Suprapubic skin (tissue), 4 donors: ENCODE data around the gene SLC35D3. TPM values are rescaled to one million over a fixed set of nuclear protein-coding genes. Genes with fewer than 3 reads are reported as not detected.
"Not testable (repeated sequence)": the region's sequence is repeated elsewhere in the genome, so short reads cannot be mapped to it uniquely, and the experiment has no call there.

Source experiments
- DNase-seq, 2 donors: peaks; one replicate each; pipeline ENCODE4 v3.0.0-alpha.2; 2019; ENCODE audit warnings: low spot score in 2 of 2
- H3K27ac ChIP-seq: fragments of 200-600 bp; sonication (generic); one replicate; pipeline ENCODE4 v1.5.1; 2019
- H3K27me3 ChIP-seq: fragments of 200-600 bp; sonication (generic); one replicate; pipeline ENCODE4 v1.5.1; 2019
- H3K36me3 ChIP-seq: fragments of 200-600 bp; sonication (generic); one replicate; pipeline ENCODE4 v1.5.1; 2019
- H3K4me1 ChIP-seq: fragments of 200-600 bp; sonication (generic); one replicate; pipeline ENCODE4 v1.5.1; 2019
- H3K4me3 ChIP-seq: fragments of 200-600 bp; sonication (generic); one replicate; pipeline ENCODE4 v1.5.1; 2019; ENCODE audit warnings: mild to moderate bottlenecking
- H3K9me3 ChIP-seq: fragments of 200-600 bp; sonication (generic); one replicate; pipeline ENCODE4 v1.5.1; 2019
- CTCF ChIP-seq, 2 donors: fragments of 200-600 bp in 1 of 2; fragments of 450-650 bp in 1 of 2; sonication (generic) in 1 of 2; IDR thresholded peaks; one replicate each; pipeline ENCODE4 v1.5.1; 2016 to 2019; ENCODE audit warnings: antibody characterized with exemption in 2 of 2, mild to moderate bottlenecking in 1 of 2, moderate library complexity in 1 of 2
- EP300 ChIP-seq: sonication (generic); formaldehyde crosslinking; IDR thresholded peaks from one replicate; pipeline ENCODE4 v1.6.1; 2017; ENCODE audit warnings: antibody characterized with exemption
- POLR2A ChIP-seq, 2 donors: fragments of 450-650 bp; IDR thresholded peaks; one replicate each; pipeline ENCODE4 v1.6.1; 2017; ENCODE audit warnings: antibody characterized with exemption in 2 of 2, mild to moderate bottlenecking in 2 of 2, moderate library complexity in 2 of 2
- POLR2AphosphoS5 ChIP-seq, 3 donors: sonication (generic); formaldehyde crosslinking; IDR thresholded peaks; one replicate each; pipeline ENCODE4 v1.6.1; 2017; ENCODE audit warnings: antibody characterized with exemption in 3 of 3
- WGBS: methylation state at CpG from one replicate; pipeline ENCODE4 v1.1.5; 2018; 5-methylcytosine and 5-hydroxymethylcytosine counted together
- total RNA-seq, 4 donors: library from RNA; depleted of rRNA; stranded (reverse); fragments of >200 nt; gene quantifications; one replicate each; pipeline ENCODE4 v1.1.0, GENCODE V29; 2016

Gene SLC35D3
- total RNA-seq, 4 donors from 2014 or later, result 0.18 TPM; not detected in 3

- Histone ChIP-seq H3K4me3 (no peak overlapping the region), H3K36me3 (no peaks in the 10 kb centered on the region), H3K4me1 (no peaks in the 10 kb centered on the region), H3K27me3 (no peaks in the 10 kb centered on the region), H3K27ac (no peak overlapping the region), H3K9me3 (no peaks in the 10 kb centered on the region)
- TF ChIP-seq EP300 (no peak), CTCF (IDR thresholded peaks at IDR 0.05) (no peak), POLR2A (IDR thresholded peaks at IDR 0.05) (no peak), POLR2AphosphoS5 (IDR thresholded peaks at IDR 0.05) (no peak)
- 79% methylated on average over 1 of the region's 1 CpG for WGBS
- DNase-seq, result no peak
These were observed 23.0 kb downstream of the SLC35D3 start for GRCh38 chr6:136945072-136945471.

GRCh38 chr6:136945711-136946121 lies 23.6 kb downstream of the SLC35D3 start:
- Histone ChIP-seq H3K27ac (no peak overlapping the region), H3K27me3 (no peaks in the 10 kb centered on the region), H3K4me3 (no peak overlapping the region), H3K36me3 (no peaks in the 10 kb centered on the region), H3K4me1 (no peaks in the 10 kb centered on the region), H3K9me3 (no peaks in the 10 kb centered on the region)
- no peak for TF ChIP-seq CTCF (IDR thresholded peaks at IDR 0.05)
- TF ChIP-seq EP300, result no peak
- no peak for TF ChIP-seq POLR2AphosphoS5 (IDR thresholded peaks at IDR 0.05)
- no peak for TF ChIP-seq POLR2A (IDR thresholded peaks at IDR 0.05)
- no peak for DNase-seq
- WGBS, result 84% methylated on average over 4 of the region's 4 CpGs

GRCh38 chr6:136947037-136947436 lies 24.9 kb downstream of the SLC35D3 start:
- 62% methylated on average over 9 of the region's 9 CpGs for WGBS
- H3K9me3 ChIP-seq, result no peaks in the 10 kb centered on the region
- TF ChIP-seq POLR2AphosphoS5 (IDR thresholded peaks at IDR 0.05), result no peak
- no peak for TF ChIP-seq EP300
- TF ChIP-seq CTCF (IDR thresholded peaks at IDR 0.05), result no peak
- no peak overlapping the region for H3K27ac ChIP-seq
- no peaks in the 10 kb centered on the region for H3K4me1 ChIP-seq
- H3K27me3 ChIP-seq, result no peaks in the 10 kb centered on the region
- no peaks in the 10 kb centered on the region for H3K36me3 ChIP-seq
- no peak for DNase-seq
- no peak overlapping the region for H3K4me3 ChIP-seq

GRCh38 chr6:136949957-136950356 lies 27.9 kb downstream of the SLC35D3 start:
- DNase-seq, H3K4me3 ChIP-seq, H3K36me3 ChIP-seq, H3K9me3 ChIP-seq, H3K27me3 ChIP-seq, H3K4me1 ChIP-seq, H3K27ac ChIP-seq: not testable (repeated sequence)
- WGBS, result 93% methylated on average over 3 of the region's 3 CpGs

GRCh38 chr6:136950436-136951126 lies 28.5 kb downstream of the SLC35D3 start:
- Histone ChIP-seq H3K4me3 (no peak overlapping the region), H3K27ac (no peak overlapping the region), H3K9me3 (no peaks in the 10 kb centered on the region), H3K27me3 (no peaks in the 10 kb centered on the region), H3K4me1 (no peaks in the 10 kb centered on the region), H3K36me3 (no peaks in the 10 kb centered on the region)
- 71% methylated on average over 4 of the region's 4 CpGs for WGBS
- no peak for DNase-seq
- TF ChIP-seq CTCF (IDR thresholded peaks at IDR 0.05) (no peak), POLR2AphosphoS5 (IDR thresholded peaks at IDR 0.05) (no peak), EP300 (no peak), POLR2A (IDR thresholded peaks at IDR 0.05) (no peak)
